GM21576 (cell line): ENCODE data around the gene PLCH1.

Experiments used
- ATAC-seq: cut with Tn5 transposase; IDR thresholded peaks from one replicate; pipeline ENCODE4 v1.9.1; 2021; ENCODE audit warnings: mild to moderate bottlenecking, moderate library complexity; ENCODE audit not compliant: unreplicated experiment

PLCH1 gene

GRCh38 chr3:155494332-155494731, 250.5 kb downstream of the PLCH1 start:
- ATAC-seq, result peak; percentile 53

GRCh38 chr3:155492841-155493240, 252.0 kb downstream of the PLCH1 start:
- no peak for ATAC-seq

GRCh38 chr3:155491696-155492095, 253.2 kb downstream of the PLCH1 start:
- no peak for ATAC-seq

GRCh38 chr3:155488671-155489070, 256.2 kb downstream of the PLCH1 start:
- ATAC-seq, result no peak

- ATAC-seq, result no peak
Observed at GRCh38 chr3:155485897-155486296, 259.0 kb downstream of the PLCH1 start.

GRCh38 chr3:155481591-155481990, 263.3 kb downstream of the PLCH1 start:
- no peak for ATAC-seq

- ATAC-seq, result no peak
Observed at GRCh38 chr3:155481089-155481488, 263.8 kb downstream of the PLCH1 start.

GRCh38 chr3:155465664-155466063, 279.2 kb downstream of the PLCH1 start:
- no peak for ATAC-seq

- ATAC-seq, result no peak
Observed at GRCh38 chr3:155462672-155463071, 282.2 kb downstream of the PLCH1 start.

GRCh38 chr3:155457591-155457990, 287.3 kb downstream of the PLCH1 start:
- no peak for ATAC-seq

GRCh38 chr3:155455765-155456164, 289.1 kb downstream of the PLCH1 start:
- ATAC-seq, result no peak

GRCh38 chr3:155453512-155453911, 291.4 kb downstream of the PLCH1 start:
- no peak for ATAC-seq

GRCh38 chr3:155449613-155450267, 295.1 kb downstream of the PLCH1 start:
- ATAC-seq, result no peak

GRCh38 chr3:155448531-155448930, 296.3 kb downstream of the PLCH1 start:
- no peak for ATAC-seq

- no peak for ATAC-seq
Observed at GRCh38 chr3:155446366-155446765, 298.5 kb downstream of the PLCH1 start.

- ATAC-seq, result no peak
Observed at GRCh38 chr3:155444771-155445170, 300.1 kb downstream of the PLCH1 start.

- ATAC-seq, result no peak
Observed at GRCh38 chr3:155443815-155444214, 301.1 kb downstream of the PLCH1 start.

GRCh38 chr3:155442072-155442471, 302.8 kb downstream of the PLCH1 start:
- no peak for ATAC-seq

- no peak for ATAC-seq
Observed at GRCh38 chr3:155441506-155441905, 303.4 kb downstream of the PLCH1 start.

- no peak for ATAC-seq
Observed at GRCh38 chr3:155441026-155441425, 303.8 kb downstream of the PLCH1 start.

- ATAC-seq, result no peak
Observed at GRCh38 chr3:155435821-155436220, 309.1 kb downstream of the PLCH1 start.

GRCh38 chr3:155431856-155432570, 312.9 kb downstream of the PLCH1 start:
- ATAC-seq, result no peak

- no peak for ATAC-seq
Observed at GRCh38 chr3:155428563-155428962, 316.3 kb downstream of the PLCH1 start.
